Activated CD4-positive, alpha-beta T cell treated with anti-CD3 and anti-CD28 coated beads, Interleukin-2, amount 10 ng/mL, durations not matched to agents 7 days and 5 days (primary cell): ENCODE results near the gene SMURF2. TPM values are rescaled to one million over a fixed set of nuclear protein-coding genes. Genes with fewer than 3 reads are reported as not detected.
A peak's percentile ranks its signal among the peaks of the same experiment; 100 is the strongest.
"Not testable (repeated sequence)": the region's sequence is repeated elsewhere in the genome, so short reads cannot be mapped to it uniquely, and the experiment has no call there.

ENCODE experiments used
- CTCF ChIA-PET: fragments of 350-600 bp; sonication (Branson Sonifier 250); formaldehyde crosslinking; loops from one replicate; lab custom pipeline; 2021; ENCODE audit warnings: antibody characterized with exemption; lab: Charles Lee
- POLR2A ChIA-PET: fragments of 350-600 bp; sonication (Branson Sonifier 250); formaldehyde crosslinking; loops from one replicate; lab custom pipeline; 2021; ENCODE audit warnings: antibody characterized with exemption; lab: Charles Lee
- DNase-seq: peaks from one replicate; pipeline ENCODE4 v3.0.0-alpha.2; 2020
- H3K27ac Mint-ChIP-seq: one replicate; pipeline ENCODE4 v1.8.0; 2021; ENCODE audit warnings: mild to moderate bottlenecking, moderate library complexity, mixed read lengths
- H3K27me3 Mint-ChIP-seq: one replicate; pipeline ENCODE4 v1.8.0; 2021; ENCODE audit warnings: mixed read lengths
- H3K36me3 Mint-ChIP-seq: one replicate; pipeline ENCODE4 v1.8.0; 2021; ENCODE audit warnings: low read depth, mixed read lengths
- H3K4me1 Mint-ChIP-seq: one replicate; pipeline ENCODE4 v1.8.0; 2021; ENCODE audit warnings: mixed read lengths
- H3K4me3 Mint-ChIP-seq: one replicate; pipeline ENCODE4 v1.8.0; 2021; ENCODE audit warnings: mild to moderate bottlenecking, moderate library complexity, mixed read lengths
- H3K9me3 Mint-ChIP-seq: one replicate; pipeline ENCODE4 v1.8.0; 2021; ENCODE audit warnings: mixed read lengths
- total RNA-seq, 2 experiments: library from RNA; stranded (reverse); gene quantifications; one replicate each; pipeline ENCODE4 v1.2.3, GENCODE V29; 2021

SMURF2 gene
- total RNA-seq, 2 experiments from 2014 or later = 17.4 to 18.2 TPM

- peak overlapping the region; percentile 82 for H3K27ac Mint-ChIP-seq
- H3K9me3 Mint-ChIP-seq = no peaks in the 10 kb centered on the region
- H3K36me3 Mint-ChIP-seq = peaks cover 14% of the 10 kb centered on the region
- POLR2A ChIA-PET = interaction anchor here (0.6 kb wide), 1 partner anchor 24 kb away, joined by 8 read pairs; no protein-coding TSS in a partner anchor
- no peaks in the 10 kb centered on the region for H3K27me3 Mint-ChIP-seq
- H3K4me1 Mint-ChIP-seq = peaks cover 38% of the 10 kb centered on the region
- DNase-seq = no peak
- H3K4me3 Mint-ChIP-seq = no peak overlapping the region
- CTCF ChIA-PET = interaction anchor here (0.9 to 1.6 kb wide), 2 partner anchors 20 to 25 kb away, joined by 4 read pairs; no protein-coding TSS in a partner anchor
These were observed 63.4 kb downstream of the SMURF2 start for GRCh38 chr17:64598672-64599071.

GRCh38 chr17:64596988-64597387 is 65.1 kb downstream of the SMURF2 start:
- H3K4me3 Mint-ChIP-seq = no peak overlapping the region
- CTCF ChIA-PET = interaction anchor here (1.0 kb wide), 2 partner anchors 22 to 52 kb away, joined by 3 read pairs; no protein-coding TSS in a partner anchor
- H3K36me3 Mint-ChIP-seq = peaks cover 18% of the 10 kb centered on the region
- POLR2A ChIA-PET = no interaction called here
- peaks cover 35% of the 10 kb centered on the region for H3K4me1 Mint-ChIP-seq
- DNase-seq = no peak
- H3K27ac Mint-ChIP-seq = no peak overlapping the region
- no peaks in the 10 kb centered on the region for H3K9me3 Mint-ChIP-seq
- H3K27me3 Mint-ChIP-seq = no peaks in the 10 kb centered on the region

GRCh38 chr17:64596439-64596838 is 65.7 kb downstream of the SMURF2 start:
- H3K27me3 Mint-ChIP-seq = no peaks in the 10 kb centered on the region
- POLR2A ChIA-PET = interaction anchor here (0.7 kb wide), 1 partner anchor 450 kb away, joined by 3 read pairs; no protein-coding TSS in a partner anchor

GRCh38 chr17:64591944-64592343 is 70.2 kb downstream of the SMURF2 start:
- H3K4me1 Mint-ChIP-seq = peaks cover 9% of the 10 kb centered on the region
- H3K27ac Mint-ChIP-seq = no peak overlapping the region
- H3K4me3 Mint-ChIP-seq = no peak overlapping the region
- peaks cover 19% of the 10 kb centered on the region for H3K36me3 Mint-ChIP-seq
- no peaks in the 10 kb centered on the region for H3K27me3 Mint-ChIP-seq
- no peak for DNase-seq
- CTCF ChIA-PET = interaction anchor here (1.3 kb wide), 1 partner anchor 24 kb away, joined by 3 read pairs; no protein-coding TSS in a partner anchor
- POLR2A ChIA-PET = interaction anchor here (0.7 kb wide), 1 partner anchor 42 kb away, joined by 3 read pairs; no protein-coding TSS in a partner anchor
- no peaks in the 10 kb centered on the region for H3K9me3 Mint-ChIP-seq

More at GRCh38 chr17:64596439-64596838, 65.7 kb downstream of the SMURF2 start:
- peaks cover 33% of the 10 kb centered on the region for H3K4me1 Mint-ChIP-seq
- CTCF ChIA-PET = interaction anchor here (0.7 to 1.0 kb wide), 3 partner anchors 17 to 27 kb away, joined by 3 to 5 read pairs (median 3); no protein-coding TSS in a partner anchor
- no peak overlapping the region for H3K27ac Mint-ChIP-seq
- no peaks in the 10 kb centered on the region for H3K9me3 Mint-ChIP-seq
- no peak overlapping the region for H3K4me3 Mint-ChIP-seq
- peaks cover 20% of the 10 kb centered on the region for H3K36me3 Mint-ChIP-seq
- no peak for DNase-seq

- Mint-ChIP-seq H3K27ac (no peak overlapping the region), H3K4me1 (peaks cover 11% of the 10 kb centered on the region), H3K9me3 (no peaks in the 10 kb centered on the region), H3K4me3 (no peak overlapping the region), H3K27me3 (no peaks in the 10 kb centered on the region), H3K36me3 (peaks cover 9% of the 10 kb centered on the region)
- POLR2A ChIA-PET = no interaction called here
- CTCF ChIA-PET = no interaction called here
- DNase-seq = no peak
These were observed 77.0 kb downstream of the SMURF2 start for GRCh38 chr17:64585146-64585545.

GRCh38 chr17:64583038-64583437 is 79.1 kb downstream of the SMURF2 start:
- H3K27me3 Mint-ChIP-seq = no peaks in the 10 kb centered on the region
- peaks cover 14% of the 10 kb centered on the region for H3K36me3 Mint-ChIP-seq
- DNase-seq = no peak
- POLR2A ChIA-PET = no interaction called here
- H3K4me3 Mint-ChIP-seq = no peak overlapping the region
- peaks cover 11% of the 10 kb centered on the region for H3K4me1 Mint-ChIP-seq
- no peak overlapping the region for H3K27ac Mint-ChIP-seq
- no peaks in the 10 kb centered on the region for H3K9me3 Mint-ChIP-seq
- CTCF ChIA-PET = no interaction called here

GRCh38 chr17:64580384-64581315 is 81.5 kb downstream of the SMURF2 start:
- no peak for DNase-seq
- no peak overlapping the region for H3K4me3 Mint-ChIP-seq

GRCh38 chr17:64579917-64580316 is 82.2 kb downstream of the SMURF2 start:
- ChIA-PET POLR2A (interaction anchor here (0.6 kb wide), 1 partner anchor 299 kb away, joined by 9 read pairs; no protein-coding TSS in a partner anchor), CTCF (interaction anchor here (1.4 kb wide), 2 partner anchors 19 to 20 kb away, joined by 3 to 4 read pairs; no protein-coding TSS in a partner anchor)
- Mint-ChIP-seq H3K4me1 (peaks cover 11% of the 10 kb centered on the region), H3K9me3 (no peaks in the 10 kb centered on the region), H3K27me3 (no peaks in the 10 kb centered on the region), H3K36me3 (peaks cover 25% of the 10 kb centered on the region), H3K4me3 (no peak overlapping the region), H3K27ac (no peak overlapping the region)
- DNase-seq = no peak

More at GRCh38 chr17:64580384-64581315, 81.5 kb downstream of the SMURF2 start:
- no peaks in the 10 kb centered on the region for H3K9me3 Mint-ChIP-seq
- POLR2A ChIA-PET = no interaction called here
- H3K27me3 Mint-ChIP-seq = no peaks in the 10 kb centered on the region
- H3K27ac Mint-ChIP-seq = no peak overlapping the region
- peaks cover 11% of the 10 kb centered on the region for H3K4me1 Mint-ChIP-seq
- H3K36me3 Mint-ChIP-seq = peaks cover 25% of the 10 kb centered on the region
- CTCF ChIA-PET = interaction anchor here (1.2 to 1.4 kb wide), 2 partner anchors 10 to 19 kb away, joined by 3 read pairs; no protein-coding TSS in a partner anchor

- H3K27ac Mint-ChIP-seq, DNase-seq, H3K27me3 Mint-ChIP-seq, H3K4me3 Mint-ChIP-seq, H3K9me3 Mint-ChIP-seq, POLR2A ChIA-PET: not testable (repeated sequence)
- Mint-ChIP-seq H3K4me1 (peaks cover 23% of the 10 kb centered on the region), H3K36me3 (peaks cover 24% of the 10 kb centered on the region)
- CTCF ChIA-PET = interaction anchor here (0.6 kb wide), 1 partner anchor 183 kb away, joined by 4 read pairs; no protein-coding TSS in a partner anchor
These were observed 85.1 kb downstream of the SMURF2 start for GRCh38 chr17:64577025-64577424.

GRCh38 chr17:64575431-64575830 is 86.7 kb downstream of the SMURF2 start:
- Mint-ChIP-seq H3K4me3 (no peak overlapping the region), H3K27ac (no peak overlapping the region), H3K36me3 (peaks cover 20% of the 10 kb centered on the region), H3K4me1 (peaks cover 14% of the 10 kb centered on the region), H3K27me3 (no peaks in the 10 kb centered on the region), H3K9me3 (no peaks in the 10 kb centered on the region)
- POLR2A ChIA-PET = interaction anchor here (0.6 kb wide), 1 partner anchor 20 kb away, joined by 3 read pairs; no protein-coding TSS in a partner anchor
- CTCF ChIA-PET = interaction anchor here (1.1 to 1.5 kb wide), 3 partner anchors 9 to 22 kb away, joined by 3 to 5 read pairs (median 3); no protein-coding TSS in a partner anchor
- no peak for DNase-seq

- H3K36me3 Mint-ChIP-seq = peaks cover 18% of the 10 kb centered on the region
- H3K27me3 Mint-ChIP-seq = no peaks in the 10 kb centered on the region
- no peak overlapping the region for H3K4me3 Mint-ChIP-seq
- no peaks in the 10 kb centered on the region for H3K9me3 Mint-ChIP-seq
- no peak overlapping the region for H3K27ac Mint-ChIP-seq
- peaks cover 13% of the 10 kb centered on the region for H3K4me1 Mint-ChIP-seq
- no peak for DNase-seq
- CTCF ChIA-PET = interaction anchor here (1.2 to 1.6 kb wide), 3 partner anchors 13 to 25 kb away, joined by 3 to 5 read pairs (median 4); no protein-coding TSS in a partner anchor
- POLR2A ChIA-PET = interaction anchor here (0.6 to 0.7 kb wide), 2 partner anchors 24 to 68 kb away, joined by 5 to 8 read pairs; partner anchors contain the start of gene DDX5
These were observed 87.5 kb downstream of the SMURF2 start for GRCh38 chr17:64574646-64575045.

- peaks cover 15% of the 10 kb centered on the region for H3K36me3 Mint-ChIP-seq
- POLR2A ChIA-PET = interaction anchor here (0.6 kb wide), 1 partner anchor 33 kb away, joined by 4 read pairs; no protein-coding TSS in a partner anchor
- H3K9me3 Mint-ChIP-seq = no peaks in the 10 kb centered on the region
- peaks cover 13% of the 10 kb centered on the region for H3K4me1 Mint-ChIP-seq
- no peak overlapping the region for H3K27ac Mint-ChIP-seq
- CTCF ChIA-PET = interaction anchor here (1.6 kb wide), 1 partner anchor 26 kb away, joined by 4 read pairs; no protein-coding TSS in a partner anchor
- no peak overlapping the region for H3K4me3 Mint-ChIP-seq
- DNase-seq = no peak
- no peaks in the 10 kb centered on the region for H3K27me3 Mint-ChIP-seq
These were observed 88.9 kb downstream of the SMURF2 start for GRCh38 chr17:64573214-64573613.
